GM12891 (cell line): ENCODE data around the gene SF3B5.

Experiments used
- POLR2A ChIP-seq: IDR thresholded peaks from 2 replicates; pipeline ENCODE4 v1.6.1; 2011; ENCODE audit warnings: low read depth, low read length, control low read depth
- POLR2AphosphoS5 ChIP-seq: IDR thresholded peaks from 2 replicates; pipeline ENCODE4 v1.6.1; 2011; ENCODE audit warnings: low read depth, low read length, control low read depth

- no peak for TF ChIP-seq POLR2AphosphoS5
- no peak for TF ChIP-seq POLR2A
Measured at GRCh38 chr6:144094731-144095133, 641 bp downstream of the SF3B5 start.
